ENCODE data around the gene LRRC72. TPM values are rescaled to one million over a fixed set of nuclear protein-coding genes. Genes with fewer than 3 reads are reported as not detected.

LRRC72 gene
- total RNA-seq, 2 donors from 2014 or later = not detected

DNA sequence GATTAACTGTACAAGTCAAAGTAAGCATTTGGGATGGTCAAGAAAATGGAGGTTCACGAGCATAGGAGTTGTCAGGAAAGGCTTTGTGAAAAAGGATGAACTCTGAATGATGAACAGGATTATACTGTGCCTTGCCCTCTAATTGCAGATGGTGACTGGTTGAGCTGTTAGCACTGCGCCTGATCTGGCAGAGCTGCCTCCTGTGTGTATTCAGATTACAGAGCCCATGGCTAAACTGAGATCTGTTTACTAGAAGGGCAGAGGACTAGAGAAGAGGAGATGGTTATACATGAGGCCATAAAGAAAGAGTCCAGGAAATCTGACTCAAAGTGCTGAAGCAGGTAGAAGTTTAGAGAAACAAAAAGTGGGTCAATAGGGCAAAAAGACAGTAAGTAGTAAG is 29.7 kb downstream of the LRRC72 start:
- TF ChIP-seq, protein P1, sequence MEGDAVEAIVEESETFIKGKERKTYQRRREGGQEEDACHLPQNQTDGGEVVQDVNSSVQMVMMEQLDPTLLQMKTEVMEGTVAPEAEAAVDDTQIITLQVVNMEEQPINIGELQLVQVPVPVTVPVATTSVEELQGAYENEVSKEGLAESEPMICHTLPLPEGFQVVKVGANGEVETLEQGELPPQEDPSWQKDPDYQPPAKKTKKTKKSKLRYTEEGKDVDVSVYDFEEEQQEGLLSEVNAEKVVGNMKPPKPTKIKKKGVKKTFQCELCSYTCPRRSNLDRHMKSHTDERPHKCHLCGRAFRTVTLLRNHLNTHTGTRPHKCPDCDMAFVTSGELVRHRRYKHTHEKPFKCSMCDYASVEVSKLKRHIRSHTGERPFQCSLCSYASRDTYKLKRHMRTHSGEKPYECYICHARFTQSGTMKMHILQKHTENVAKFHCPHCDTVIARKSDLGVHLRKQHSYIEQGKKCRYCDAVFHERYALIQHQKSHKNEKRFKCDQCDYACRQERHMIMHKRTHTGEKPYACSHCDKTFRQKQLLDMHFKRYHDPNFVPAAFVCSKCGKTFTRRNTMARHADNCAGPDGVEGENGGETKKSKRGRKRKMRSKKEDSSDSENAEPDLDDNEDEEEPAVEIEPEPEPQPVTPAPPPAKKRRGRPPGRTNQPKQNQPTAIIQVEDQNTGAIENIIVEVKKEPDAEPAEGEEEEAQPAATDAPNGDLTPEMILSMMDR (conservative IDR thresholded peaks at IDR 0.05) = no peak
- Histone ChIP-seq H3K4me3 (ENCODE audit: low read length) (no peak overlapping the region), H3K9ac (ENCODE audit: extremely low read depth, low read length, poor library complexity, severe bottlenecking) (no peak overlapping the region), H3K27me3 (ENCODE audit: control insufficient read depth, insufficient read depth, low read length, poor library complexity, severe bottlenecking) (no peaks in the 10 kb centered on the region), H3K27ac (ENCODE audit: low read depth, low read length) (no peak overlapping the region), H3K4me1 (ENCODE audit: control insufficient read depth, insufficient read depth, low read length) (no peaks in the 10 kb centered on the region), H3K36me3 (ENCODE audit: control insufficient read depth, insufficient read depth, low read length) (no peaks in the 10 kb centered on the region), H3K9me3 (ENCODE audit: control insufficient read depth, low read length) (no peaks in the 10 kb centered on the region)
- no peaks in the 10 kb centered on the region for H3K9me3 Mint-ChIP-seq
- H3K36me3 Mint-ChIP-seq (ENCODE audit: low read depth) = no peaks in the 10 kb centered on the region
- no peak overlapping the region for H3K4me3 Mint-ChIP-seq
- no peak overlapping the region for H3K27ac Mint-ChIP-seq
- DNase-seq = no peak
- H3K4me1 Mint-ChIP-seq = no peaks in the 10 kb centered on the region
- H3K27me3 Mint-ChIP-seq (ENCODE audit: insufficient read depth) = no peaks in the 10 kb centered on the region
- 88 to 94% methylated on average over 2 of the region's 2 CpGs for WGBS, 2 experiments (ENCODE audit: insufficient coverage in 1 of 2, insufficient read length in 1 of 2)

DNA sequence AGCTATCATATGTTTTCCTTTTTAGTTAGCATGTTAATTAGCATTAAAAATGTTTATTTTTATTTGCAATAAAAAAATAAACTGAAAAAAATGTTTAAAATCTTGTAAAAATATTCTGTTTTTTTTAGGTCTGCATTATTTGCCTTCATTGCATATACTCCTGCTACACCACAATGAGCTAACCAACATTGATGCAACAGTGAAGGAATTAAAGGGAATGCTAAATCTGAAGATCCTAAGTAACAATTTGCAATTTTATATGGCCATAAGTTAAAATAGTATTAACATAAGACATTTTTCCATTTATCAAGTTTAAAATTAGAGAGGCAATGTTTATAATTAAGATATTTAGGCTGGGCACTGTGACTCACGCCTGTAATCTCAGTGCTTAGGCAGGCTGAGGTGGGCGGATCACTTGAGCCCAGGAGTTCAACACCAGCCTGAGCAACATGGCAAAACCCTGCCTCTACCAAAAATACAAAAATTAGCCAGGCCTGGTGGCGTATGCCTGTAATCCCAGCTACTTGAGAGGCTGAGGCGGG is 32.2 kb downstream of the LRRC72 start:
- Histone ChIP-seq H3K4me3 (ENCODE audit: low read length) (no peak overlapping the region), H3K27ac (ENCODE audit: low read depth, low read length) (no peak overlapping the region), H3K9me3 (ENCODE audit: control insufficient read depth, low read length) (no peaks in the 10 kb centered on the region), H3K36me3 (ENCODE audit: control insufficient read depth, insufficient read depth, low read length) (no peaks in the 10 kb centered on the region), H3K4me1 (ENCODE audit: control insufficient read depth, insufficient read depth, low read length) (no peaks in the 10 kb centered on the region), H3K27me3 (ENCODE audit: control insufficient read depth, insufficient read depth, low read length, poor library complexity, severe bottlenecking) (no peaks in the 10 kb centered on the region), H3K9ac (ENCODE audit: extremely low read depth, low read length, poor library complexity, severe bottlenecking) (no peak overlapping the region)
- 93 to 95% methylated on average over 4 of the region's 4 CpGs for WGBS, 2 experiments (ENCODE audit: insufficient coverage in 1 of 2, insufficient read length in 1 of 2)
- peaks cover 1% of the 10 kb centered on the region for H3K4me1 Mint-ChIP-seq
- no peaks in the 10 kb centered on the region for H3K36me3 Mint-ChIP-seq (ENCODE audit: low read depth)
- TF ChIP-seq, protein P1 (conservative IDR thresholded peaks at IDR 0.05) = no peak
- no peak overlapping the region for H3K4me3 Mint-ChIP-seq
- H3K27ac Mint-ChIP-seq = no peak overlapping the region
- no peak for DNase-seq
- no peaks in the 10 kb centered on the region for H3K27me3 Mint-ChIP-seq (ENCODE audit: insufficient read depth)
- H3K9me3 Mint-ChIP-seq = no peaks in the 10 kb centered on the region

DNA sequence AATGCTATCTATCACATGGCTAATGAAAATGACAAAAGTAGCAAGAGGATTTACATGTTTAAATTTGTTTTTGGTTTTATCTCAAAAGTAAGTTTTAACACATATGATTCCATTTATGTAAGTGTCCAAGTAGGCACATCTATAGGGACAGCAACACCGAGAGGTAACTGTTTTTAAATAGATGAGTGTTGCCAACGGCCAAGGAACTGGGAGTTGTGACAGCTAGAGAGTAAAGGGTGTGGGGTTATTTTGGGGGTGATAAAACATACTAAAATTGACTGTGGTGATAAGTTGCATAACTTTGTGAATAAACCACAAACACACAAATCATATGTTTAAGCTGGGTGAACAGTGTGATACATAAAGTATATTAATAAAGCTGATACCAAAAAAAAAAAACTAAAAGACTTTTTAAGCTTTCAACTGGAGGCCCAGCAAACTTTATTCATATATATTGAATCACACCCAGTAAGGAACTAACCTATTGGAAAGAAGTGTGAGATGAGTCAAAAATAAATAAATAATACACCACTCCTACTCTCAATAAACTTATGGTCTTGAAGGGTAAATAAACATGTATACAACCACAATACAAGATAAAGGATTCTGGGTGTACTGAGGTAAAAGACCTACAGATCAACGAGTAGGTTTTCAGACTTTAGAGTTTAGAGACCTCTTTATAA is 33.0 kb downstream of the LRRC72 start:
- no peak overlapping the region for H3K27ac ChIP-seq (ENCODE audit: low read depth, low read length)
- TF ChIP-seq, protein P1 (conservative IDR thresholded peaks at IDR 0.05) = no peak
- H3K9me3 ChIP-seq (ENCODE audit: control insufficient read depth, low read length) = no peaks in the 10 kb centered on the region
- H3K27ac Mint-ChIP-seq = no peak overlapping the region
- 94% methylated on average over 3 of the region's 3 CpGs; no CpG with 5 or more reads in 1 of the 2 experiments for WGBS, 2 experiments (ENCODE audit: insufficient coverage in 1 of 2, insufficient read length in 1 of 2)
- peaks cover 1% of the 10 kb centered on the region for H3K4me1 Mint-ChIP-seq
- H3K27me3 Mint-ChIP-seq (ENCODE audit: insufficient read depth) = no peaks in the 10 kb centered on the region
- H3K36me3 ChIP-seq (ENCODE audit: control insufficient read depth, insufficient read depth, low read length) = no peaks in the 10 kb centered on the region
- no peaks in the 10 kb centered on the region for H3K36me3 Mint-ChIP-seq (ENCODE audit: low read depth)
- no peaks in the 10 kb centered on the region for H3K9me3 Mint-ChIP-seq
- no peak overlapping the region for H3K4me3 Mint-ChIP-seq
- no peak overlapping the region for H3K4me3 ChIP-seq (ENCODE audit: low read length)
- no peaks in the 10 kb centered on the region for H3K4me1 ChIP-seq (ENCODE audit: control insufficient read depth, insufficient read depth, low read length)
- H3K9ac ChIP-seq (ENCODE audit: extremely low read depth, low read length, poor library complexity, severe bottlenecking) = no peak overlapping the region
- no peak for DNase-seq
- no peaks in the 10 kb centered on the region for H3K27me3 ChIP-seq (ENCODE audit: control insufficient read depth, insufficient read depth, low read length, poor library complexity, severe bottlenecking)
